DMS153 treated with DMSO at 0.1 percent for 48 hours (cell line): ENCODE data around the gene HAPLN3.

Source experiments
- DNase-seq: peaks from one replicate; lab custom pipeline; 2025; ENCODE audit not compliant: unreplicated experiment; lab: John Stamatoyannopoulos, UW

Gene HAPLN3

DNA sequence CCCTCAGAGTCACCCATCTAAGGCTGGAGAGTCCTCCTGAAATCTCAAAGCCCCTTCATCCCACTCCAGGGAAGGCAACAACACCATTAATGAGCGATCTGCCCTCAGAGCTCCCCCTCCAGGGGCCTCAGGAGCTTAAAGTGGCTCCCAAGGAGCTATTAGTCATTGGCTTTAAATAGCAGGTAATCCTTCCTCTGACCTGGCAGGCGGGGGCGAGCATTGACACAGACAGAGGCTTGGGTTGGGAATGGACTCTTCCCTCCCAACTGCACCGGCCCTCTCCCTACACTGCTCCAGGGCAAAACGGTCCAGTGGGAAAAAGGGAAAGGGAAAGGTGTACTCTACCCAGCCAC lies 16.4 kb upstream of the HAPLN3 start:
- no peak for DNase-seq

- DNase-seq, result no peak
Measured at GRCh38 chr15:88909956-88910831, 14.8 kb upstream of the HAPLN3 start.

GRCh38 chr15:88908697-88909621 lies 13.6 kb upstream of the HAPLN3 start:
- no peak for DNase-seq

DNA sequence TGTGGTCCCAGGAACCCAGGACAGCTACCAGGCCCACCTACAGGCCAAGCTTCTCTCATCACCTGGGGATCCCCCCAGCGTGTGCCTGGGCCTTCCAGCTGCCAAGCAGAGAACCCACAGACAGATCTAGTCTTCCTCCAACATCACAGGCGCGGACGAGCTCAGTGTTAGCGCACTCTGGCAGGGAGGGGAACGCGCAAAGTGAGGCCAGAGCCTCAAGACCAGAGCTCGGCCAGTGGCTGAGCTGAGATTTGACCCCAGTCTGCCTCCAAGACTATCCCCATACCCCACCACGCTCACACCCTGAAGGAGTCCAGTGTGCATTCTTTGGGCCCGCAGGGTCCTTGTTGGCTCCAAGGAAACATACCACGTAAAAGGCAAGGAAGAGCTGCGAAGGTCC lies 12.8 kb upstream of the HAPLN3 start:
- no peak for DNase-seq

- DNase-seq, result no peak
Measured at GRCh38 chr15:88907111-88907510, 11.8 kb upstream of the HAPLN3 start.

- DNase-seq, result no peak
Measured at GRCh38 chr15:88906551-88906950, 11.2 kb upstream of the HAPLN3 start.

- DNase-seq, result no peak
Measured at GRCh38 chr15:88906130-88906529, 10.8 kb upstream of the HAPLN3 start.

- no peak for DNase-seq
Measured at GRCh38 chr15:88905576-88905975, 10.2 kb upstream of the HAPLN3 start.

DNA sequence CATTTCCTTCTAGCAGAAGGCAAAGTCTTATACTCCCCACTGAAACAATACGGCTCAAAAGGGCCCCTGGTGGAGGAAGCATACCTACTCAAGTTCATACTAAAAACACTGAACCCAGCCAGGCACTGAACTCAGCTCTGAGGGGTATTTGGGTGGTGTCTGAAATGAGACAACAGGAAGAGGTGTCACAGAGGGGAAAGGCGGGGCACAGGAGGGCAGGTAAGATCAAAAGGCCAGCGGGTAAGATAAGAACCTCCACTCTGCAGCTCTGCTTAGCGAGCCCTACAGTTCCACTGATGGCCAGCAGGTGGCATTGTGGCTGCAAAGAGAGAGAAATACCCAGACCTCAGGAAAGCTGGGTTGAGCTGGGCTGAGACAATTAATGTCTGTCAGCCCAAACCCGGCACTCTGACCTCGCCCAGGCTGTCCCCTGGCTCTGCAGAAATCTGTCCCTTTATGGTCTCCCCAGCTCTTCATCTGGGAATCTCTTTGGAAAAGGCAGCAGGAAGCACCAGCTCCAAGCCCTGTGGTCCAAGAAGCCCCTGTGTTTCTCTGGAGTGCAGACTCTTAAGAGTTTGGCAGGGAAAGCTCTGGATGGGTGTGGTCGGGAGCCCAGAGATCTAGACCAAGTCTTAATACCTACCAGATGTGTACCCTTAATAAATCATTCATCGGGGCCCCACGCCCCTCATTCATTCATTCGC lies 9.4 kb upstream of the HAPLN3 start:
- peak; percentile 31 for DNase-seq

DNA sequence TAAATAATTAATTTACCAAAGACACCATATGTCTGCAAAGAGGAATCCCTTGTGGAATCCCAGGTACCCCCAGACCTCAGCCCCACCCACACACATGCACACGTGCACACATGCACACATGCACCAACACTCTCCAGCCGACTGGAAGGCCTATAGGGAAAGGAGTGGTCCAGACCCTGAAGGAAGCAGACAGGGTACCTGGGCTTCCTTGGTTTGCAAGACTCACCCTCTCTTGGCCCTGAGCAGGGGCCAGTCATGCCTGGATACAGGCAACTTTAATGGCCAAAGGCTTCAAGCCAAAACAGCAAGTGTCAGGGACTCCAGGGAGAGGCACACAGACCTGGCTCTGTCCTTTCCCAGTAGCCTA lies 8.9 kb upstream of the HAPLN3 start:
- DNase-seq, result no peak

DNA sequence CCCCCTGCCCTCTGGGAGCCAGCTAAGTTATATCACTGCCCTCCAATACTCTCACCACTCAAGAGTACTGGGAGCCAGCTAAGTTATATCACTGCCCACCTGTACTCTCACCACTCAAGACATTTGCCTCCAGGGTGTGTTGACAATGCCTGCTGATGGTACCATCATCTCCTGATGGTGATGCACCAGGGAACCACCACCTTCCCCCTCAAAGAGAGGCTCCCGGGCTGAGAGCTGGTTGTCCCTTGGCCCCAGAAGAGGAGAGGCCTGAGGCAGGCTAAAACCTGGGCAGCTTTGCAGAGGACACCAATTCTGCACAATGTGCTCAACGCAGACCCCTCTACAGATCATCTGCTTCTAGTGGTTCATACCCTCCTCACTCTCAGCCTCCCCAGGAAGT lies 7.5 kb upstream of the HAPLN3 start:
- no peak for DNase-seq

GRCh38 chr15:88902221-88902835 lies 7.0 kb upstream of the HAPLN3 start:
- DNase-seq, result no peak

DNA sequence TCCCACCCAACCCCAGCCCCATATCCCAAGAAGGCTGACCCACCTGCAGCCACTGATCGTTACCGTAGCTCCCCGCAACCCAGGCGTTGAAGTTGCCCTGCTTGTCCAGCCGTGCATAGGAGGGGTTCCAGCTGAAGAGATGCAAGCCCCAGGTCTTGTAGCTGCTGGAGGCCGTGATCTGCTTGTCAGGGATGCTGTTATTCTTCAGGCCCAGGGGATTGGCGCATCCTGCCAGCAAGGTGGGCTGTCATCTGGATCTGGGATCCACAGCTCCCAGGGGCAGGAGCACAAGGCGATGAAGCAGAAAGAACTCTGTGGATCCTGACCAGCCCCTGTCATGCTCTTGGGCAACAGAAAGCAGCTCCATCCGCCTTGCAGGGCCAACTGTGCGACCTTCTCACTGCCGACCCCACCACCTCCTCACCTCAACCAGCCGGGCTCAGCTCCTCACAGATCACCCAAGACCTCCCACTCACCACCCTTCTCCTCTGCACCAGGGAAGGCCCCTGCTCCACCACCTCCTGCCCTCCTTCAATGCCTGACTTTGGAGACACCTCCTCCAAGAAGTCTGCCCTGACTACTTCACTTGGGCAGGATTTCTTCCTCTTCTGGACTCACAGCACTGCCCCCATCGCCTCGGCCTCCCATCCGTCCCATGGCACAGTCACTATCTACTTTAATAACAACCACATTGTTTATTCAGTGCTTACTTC lies 6.3 kb upstream of the HAPLN3 start:
- DNase-seq, result no peak

GRCh38 chr15:88900982-88901418 lies 5.7 kb upstream of the HAPLN3 start:
- DNase-seq, result no peak

- no peak for DNase-seq
Measured at GRCh38 chr15:88900309-88900981, 5.1 kb upstream of the HAPLN3 start.

GRCh38 chr15:88899251-88899650 lies 3.9 kb upstream of the HAPLN3 start:
- DNase-seq, result no peak

- DNase-seq, result no peak
Measured at GRCh38 chr15:88898736-88899135, 3.4 kb upstream of the HAPLN3 start.

DNA sequence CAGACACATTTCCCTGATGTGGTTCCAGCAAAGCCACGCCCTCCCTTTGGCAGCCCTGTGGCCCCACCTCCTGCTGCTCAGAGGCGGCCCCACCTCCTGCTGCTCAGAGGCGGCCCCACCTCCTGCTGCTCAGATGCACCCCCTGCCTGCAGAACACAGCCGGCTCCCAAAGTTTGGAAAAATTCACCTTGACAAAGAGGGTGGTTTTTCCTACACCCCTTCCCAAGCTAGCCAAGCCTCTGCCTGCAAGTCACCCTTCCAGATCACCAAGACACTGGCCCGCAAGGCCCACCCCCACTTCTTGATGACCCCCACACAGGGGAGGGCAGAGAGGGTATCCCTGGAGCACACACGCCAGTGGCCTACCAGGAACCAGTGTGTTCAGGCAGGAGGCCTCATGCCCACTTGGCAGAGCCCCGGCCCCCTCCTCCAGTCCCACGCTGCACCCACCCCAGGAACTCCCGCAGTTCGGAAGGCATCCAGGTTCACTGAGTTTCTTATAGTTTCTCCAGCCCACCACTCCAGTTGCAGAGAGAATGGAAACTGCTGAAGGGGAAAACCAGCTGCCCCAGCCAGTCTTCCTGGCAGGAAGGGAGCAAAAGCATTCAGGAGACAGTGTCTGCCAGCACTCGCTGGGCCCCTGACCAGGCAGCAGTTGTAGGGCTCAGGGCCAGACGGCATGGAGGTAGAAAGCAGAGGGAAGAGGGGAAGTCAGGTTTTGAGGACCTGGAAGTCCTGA lies 2.3 kb upstream of the HAPLN3 start:
- DNase-seq, result no peak

- no peak for DNase-seq
Measured at GRCh38 chr15:88897142-88897455, 1.8 kb upstream of the HAPLN3 start.
